Left lung (tissue), 10 donors: ENCODE data around the gene TFPI. TPM values are rescaled to one million over a fixed set of nuclear protein-coding genes. Genes with fewer than 3 reads are reported as not detected.

Experiments used
- ATAC-seq: fragments of 200-7000 bp; cut with Tn5 transposase; one replicate; pipeline ENCODE4 v1.9.1; 2020; ENCODE audit warnings: moderate library complexity
- DNase-seq, 4 donors: peaks; one replicate each; pipeline ENCODE4 v3.0.0-alpha.2; 2013 to 2020
- H3K27ac ChIP-seq, 2 donors: fragments of 200-600 bp; sonication (generic) in 1 of 2; one replicate each; pipeline versions ENCODE4 v1.5.0 to v1.8.0; 2020 to 2021
- H3K27me3 ChIP-seq, 2 donors: fragments of 200-600 bp; sonication (generic) in 1 of 2; one replicate each; pipeline versions ENCODE4 v1.5.0 to v1.8.0; 2020 to 2021
- H3K36me3 ChIP-seq, 2 donors: fragments of 200-600 bp; sonication (generic) in 1 of 2; one replicate each; pipeline versions ENCODE4 v1.5.0 to v1.8.0; 2020 to 2021
- H3K4me1 ChIP-seq, 2 donors: fragments of 200-600 bp; one replicate each; pipeline ENCODE4 v1.8.0; 2021
- H3K4me3 ChIP-seq, 2 donors: fragments of 200-600 bp; sonication (generic) in 1 of 2; one replicate each; pipeline versions ENCODE4 v1.5.0 to v1.8.0; 2020 to 2021; ENCODE audit warnings: mild to moderate bottlenecking in 1 of 2
- H3K9me3 ChIP-seq, 2 donors: fragments of 200-600 bp; sonication (generic) in 1 of 2; one replicate each; pipeline versions ENCODE4 v1.5.0 to v1.8.0; 2020 to 2021
- CTCF ChIP-seq, 2 donors: fragments of 200-600 bp; sonication (generic) in 1 of 2; IDR thresholded peaks; one replicate each; pipeline versions ENCODE4 v1.5.0 to v1.8.0; 2021; ENCODE audit warnings: antibody characterized with exemption in 2 of 2
- intact Hi-C, 2 donors: fragments of 100-400 bp; cut with DNase I; formaldehyde crosslinking; loops; one replicate each; pipeline versions ENCODE4 v1.11.2 to v1.14.2; 2022
- polyA plus RNA-seq, 6 donors: library from polyadenylated mRNA; unstranded; fragments of 120-200 nt; gene quantifications; one replicate each; pipeline ENCODE4 v1.2.1, GENCODE V29; 2013; ENCODE audit not compliant: insufficient read length in 6 of 6
- total RNA-seq, 2 donors: library from RNA; stranded (reverse); fragmentation: NEBNext Ultra II Directional; extraction: Animal tissue kit (Norgen Biotek cat#: 25700); gene quantifications; one replicate each; pipeline ENCODE4 v1.2.1, GENCODE V29; 2021
- donor health status: DM: no; HTN: yes; CAD: no.
- donor health status: DM: no; HTN: no; CAD: no.

The TFPI gene
- total and polyA plus RNA-seq, 8 donors, result 132 to 300 (median 163) TPM

- Histone ChIP-seq H3K27ac (no peak overlapping the region), H3K4me3 (no peak overlapping the region), H3K27me3 (no peaks in the 10 kb centered on the region), H3K9me3 (no peaks in the 10 kb centered on the region), H3K4me1 (peaks cover 0 to 7% of the 10 kb centered on the region in 2 donors), H3K36me3 (no peaks in the 10 kb centered on the region)
- no peak for TF ChIP-seq CTCF (IDR thresholded peaks at IDR 0.05)
- intact Hi-C loops, result no loop called here
- no peak for DNase-seq
- no peak for ATAC-seq
These were observed 35.9 kb upstream of the TFPI start for GRCh38 chr2:187590175-187590574.

DNA sequence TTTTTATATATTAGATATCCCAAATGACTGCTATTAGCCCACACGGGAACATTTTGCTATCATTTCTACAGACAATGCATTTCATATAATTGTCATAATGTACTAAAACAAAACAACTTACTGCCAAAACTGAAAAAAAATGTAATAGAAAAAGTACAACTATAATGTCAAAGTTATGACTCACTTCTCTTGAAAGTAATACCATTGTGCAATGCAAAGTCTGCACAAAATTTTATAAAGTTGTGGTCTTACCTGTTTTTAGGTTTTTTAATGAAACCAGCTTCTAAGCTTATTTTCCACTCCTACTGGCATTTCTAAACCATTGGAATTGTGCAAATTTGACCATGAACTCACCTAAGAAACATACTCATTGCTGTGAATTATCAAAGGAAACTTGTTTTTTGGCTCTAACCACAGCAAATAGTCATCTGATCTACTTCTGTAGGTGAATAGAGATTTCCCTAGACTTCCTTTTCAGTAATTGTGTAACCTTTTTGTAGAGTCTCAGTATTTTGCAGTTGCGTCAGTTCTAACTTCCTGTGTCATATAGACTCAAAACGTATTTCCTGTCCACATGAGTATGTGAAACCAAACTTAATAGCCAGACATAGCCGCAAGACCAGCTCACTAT, 31.9 kb upstream of the TFPI start:
- no peak for TF ChIP-seq CTCF (IDR thresholded peaks at IDR 0.05)
- no peak overlapping the region for H3K4me3 ChIP-seq
- no peaks in the 10 kb centered on the region for H3K27me3 ChIP-seq
- peaks cover 3 to 14% of the 10 kb centered on the region in 2 donors for H3K4me1 ChIP-seq
- ATAC-seq (peak; percentile 33), DNase-seq (no peak)
- no peaks in the 10 kb centered on the region for H3K36me3 ChIP-seq
- no peaks in the 10 kb centered on the region for H3K9me3 ChIP-seq
- intact Hi-C loops, result no loop called here
- peak overlapping the region in 1 of 2 donors; percentile 43 for H3K27ac ChIP-seq

GRCh38 chr2:187581125-187581896, 27.1 kb upstream of the TFPI start:
- peak; percentile 54 to 62 for TF ChIP-seq CTCF (IDR thresholded peaks at IDR 0.05)
- H3K27ac ChIP-seq, result no peak overlapping the region
- peak overlapping the region; percentile 3 to 4 for H3K4me3 ChIP-seq
- peak; percentile 67 for ATAC-seq
- intact Hi-C loops, result no loop called here
- no peaks in the 10 kb centered on the region for H3K36me3 ChIP-seq
- peaks cover 6 to 22% of the 10 kb centered on the region in 2 donors for H3K4me1 ChIP-seq
- no peaks in the 10 kb centered on the region for H3K9me3 ChIP-seq
- H3K27me3 ChIP-seq, result no peaks in the 10 kb centered on the region
- DNase-seq, result peak in 1 of 4 donors; percentile 40

DNA sequence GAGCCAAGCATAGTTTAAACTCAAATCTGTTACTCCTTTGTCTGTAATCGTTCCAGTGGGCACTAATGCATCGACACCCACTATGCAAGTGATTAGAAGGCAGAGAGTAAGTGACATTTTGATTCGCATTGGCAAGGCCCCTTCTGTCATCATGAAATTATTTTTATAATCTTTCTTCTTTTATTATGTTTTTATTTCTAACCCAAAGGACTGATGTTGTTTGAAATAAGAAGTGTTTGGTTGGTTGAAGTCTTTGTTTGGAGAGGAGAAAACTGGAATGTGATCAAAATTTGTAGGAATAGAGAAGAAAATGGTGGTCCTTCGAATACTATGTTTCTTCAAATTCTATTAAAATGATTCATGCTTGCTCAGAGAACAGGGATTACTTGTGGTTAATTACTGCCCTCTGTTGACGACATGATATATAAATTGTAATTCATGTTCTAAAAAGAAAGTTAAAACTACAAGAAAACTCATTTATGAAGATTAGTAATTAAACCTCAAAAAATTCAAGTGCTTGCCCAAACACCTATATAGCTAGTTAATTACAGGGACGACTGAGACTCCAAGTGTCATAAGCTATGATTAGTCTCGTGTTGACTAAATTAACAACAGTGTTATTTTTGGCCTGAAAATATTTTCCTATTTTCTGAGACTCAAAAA, 26.4 kb upstream of the TFPI start:
- no peak overlapping the region for H3K27ac ChIP-seq
- intact Hi-C loops, result no loop called here
- H3K4me1 ChIP-seq, result peaks cover 6 to 26% of the 10 kb centered on the region in 2 donors
- H3K9me3 ChIP-seq, result no peaks in the 10 kb centered on the region
- H3K36me3 ChIP-seq, result no peaks in the 10 kb centered on the region
- H3K27me3 ChIP-seq, result no peaks in the 10 kb centered on the region
- peak overlapping the region; percentile 3 to 4 for H3K4me3 ChIP-seq
- TF ChIP-seq CTCF (IDR thresholded peaks at IDR 0.05), result peak in 1 of 2 donors; percentile 32
- peak in 2 of 4 donors; percentile 56 to 70 for DNase-seq
- ATAC-seq, result peak; percentile 91

GRCh38 chr2:187577310-187577709, 23.1 kb upstream of the TFPI start:
- no peak for TF ChIP-seq CTCF (IDR thresholded peaks at IDR 0.05)
- Histone ChIP-seq H3K36me3 (no peaks in the 10 kb centered on the region), H3K27me3 (no peaks in the 10 kb centered on the region), H3K9me3 (peaks cover 0 to 4% of the 10 kb centered on the region in 2 donors), H3K4me1 (peaks cover 6 to 33% of the 10 kb centered on the region in 2 donors), H3K27ac (no peak overlapping the region), H3K4me3 (no peak overlapping the region)
- DNase-seq (no peak), ATAC-seq (no peak)
- intact Hi-C loops, result loop anchor here in 1 of 2 donors (5.0 kb wide), 1 partner anchor 75 kb away; no protein-coding TSS in a partner anchor
